Esophagus squamous epithelium (tissue), 4 donors: ENCODE measurements around the gene CHST8.

ENCODE experiments used
- POLR2A ChIP-seq, 4 donors: fragments of 450-650 bp; IDR thresholded peaks; one replicate each; pipeline ENCODE4 v1.6.1; 2017; ENCODE audit warnings: antibody characterized with exemption in 4 of 4, mild to moderate bottlenecking in 4 of 4, moderate library complexity in 3 of 4
- TF ChIP-seq, protein P1 (sequence below), 6 experiments: fragments of 450-650 bp in 4 of 6; fragments of 200-600 bp in 2 of 6; sonication (generic) in 2 of 6; IDR thresholded peaks; one replicate each; pipeline ENCODE4 v1.5.1; 2016 to 2019; ENCODE audit warnings: antibody characterized with exemption in 6 of 6, mild to moderate bottlenecking in 4 of 6, moderate library complexity in 4 of 6

DNA sequence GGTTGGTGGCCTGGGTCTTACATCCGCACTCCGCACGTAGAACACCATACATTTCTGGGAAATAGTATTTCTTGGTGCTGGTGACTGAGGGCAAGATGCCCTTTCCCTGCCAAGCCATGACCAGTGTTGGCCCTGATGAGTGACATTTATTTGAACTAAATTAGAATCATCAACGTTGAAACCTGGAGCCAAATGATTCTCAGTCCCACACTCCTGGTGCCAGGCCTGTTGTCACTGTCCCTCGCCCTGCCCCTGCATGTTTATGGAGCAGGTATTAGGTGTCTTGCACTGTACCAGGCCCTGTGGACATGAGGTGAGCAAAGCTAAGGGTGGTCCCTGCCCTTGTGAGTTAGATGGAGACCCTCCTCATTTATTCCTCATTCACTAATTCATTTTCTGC is 5.8 kb downstream of the CHST8 start:
- TF ChIP-seq, protein P1, sequence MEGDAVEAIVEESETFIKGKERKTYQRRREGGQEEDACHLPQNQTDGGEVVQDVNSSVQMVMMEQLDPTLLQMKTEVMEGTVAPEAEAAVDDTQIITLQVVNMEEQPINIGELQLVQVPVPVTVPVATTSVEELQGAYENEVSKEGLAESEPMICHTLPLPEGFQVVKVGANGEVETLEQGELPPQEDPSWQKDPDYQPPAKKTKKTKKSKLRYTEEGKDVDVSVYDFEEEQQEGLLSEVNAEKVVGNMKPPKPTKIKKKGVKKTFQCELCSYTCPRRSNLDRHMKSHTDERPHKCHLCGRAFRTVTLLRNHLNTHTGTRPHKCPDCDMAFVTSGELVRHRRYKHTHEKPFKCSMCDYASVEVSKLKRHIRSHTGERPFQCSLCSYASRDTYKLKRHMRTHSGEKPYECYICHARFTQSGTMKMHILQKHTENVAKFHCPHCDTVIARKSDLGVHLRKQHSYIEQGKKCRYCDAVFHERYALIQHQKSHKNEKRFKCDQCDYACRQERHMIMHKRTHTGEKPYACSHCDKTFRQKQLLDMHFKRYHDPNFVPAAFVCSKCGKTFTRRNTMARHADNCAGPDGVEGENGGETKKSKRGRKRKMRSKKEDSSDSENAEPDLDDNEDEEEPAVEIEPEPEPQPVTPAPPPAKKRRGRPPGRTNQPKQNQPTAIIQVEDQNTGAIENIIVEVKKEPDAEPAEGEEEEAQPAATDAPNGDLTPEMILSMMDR (IDR thresholded peaks at IDR 0.05) = no peak
- TF ChIP-seq POLR2A (IDR thresholded peaks at IDR 0.05) = no peak
